MM.1S (cell line): ENCODE data around the gene TNFRSF1A.

ENCODE experiments used
- CTCF ChIP-seq: fragments of 300-600 bp; sonication (generic); IDR thresholded peaks from 2 replicates; pipeline ENCODE4 v1.5.1; 2016; ENCODE audit warnings: antibody characterized with exemption, low read length, mixed read lengths
- EZH2 ChIP-seq: fragments of 300-600 bp; sonication (generic); optimal IDR thresholded peaks from 2 replicates; pipeline ENCODE3; 2017; ENCODE audit warnings: low read depth, mild to moderate bottlenecking, antibody characterized with exemption, low read length, mixed read lengths

GRCh38 chr12:6386491-6386890, 44.6 kb upstream of the TNFRSF1A start:
- TF ChIP-seq EZH2 (no peak), CTCF (no peak)
